ENCODE measurements around the gene HLA-DQA1.
"Not testable (repeated sequence)": the region's sequence is repeated elsewhere in the genome, so short reads cannot be mapped to it uniquely, and the experiment has no call there.

HLA-DQA1 gene

DNA sequence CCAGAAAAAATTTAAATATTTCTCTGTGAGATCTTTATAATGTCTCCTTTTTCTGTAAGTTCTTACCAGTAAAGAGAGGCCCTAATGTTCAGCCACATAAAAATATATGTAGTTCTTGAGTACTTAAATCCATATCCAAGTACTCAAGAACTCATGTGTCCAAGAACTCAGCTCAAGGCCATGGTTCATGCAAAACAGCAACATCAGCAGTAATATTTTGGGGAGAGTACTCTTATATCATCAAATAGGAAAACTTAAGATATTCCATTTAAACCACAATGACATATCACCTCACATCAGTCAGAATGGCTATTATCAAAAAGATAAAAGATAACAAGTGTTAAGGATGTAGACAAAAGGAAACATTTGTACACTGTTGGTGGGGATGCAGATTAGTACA lies 32.7 kb downstream of the HLA-DQA1 start:
- TF ChIP-seq, protein P1, sequence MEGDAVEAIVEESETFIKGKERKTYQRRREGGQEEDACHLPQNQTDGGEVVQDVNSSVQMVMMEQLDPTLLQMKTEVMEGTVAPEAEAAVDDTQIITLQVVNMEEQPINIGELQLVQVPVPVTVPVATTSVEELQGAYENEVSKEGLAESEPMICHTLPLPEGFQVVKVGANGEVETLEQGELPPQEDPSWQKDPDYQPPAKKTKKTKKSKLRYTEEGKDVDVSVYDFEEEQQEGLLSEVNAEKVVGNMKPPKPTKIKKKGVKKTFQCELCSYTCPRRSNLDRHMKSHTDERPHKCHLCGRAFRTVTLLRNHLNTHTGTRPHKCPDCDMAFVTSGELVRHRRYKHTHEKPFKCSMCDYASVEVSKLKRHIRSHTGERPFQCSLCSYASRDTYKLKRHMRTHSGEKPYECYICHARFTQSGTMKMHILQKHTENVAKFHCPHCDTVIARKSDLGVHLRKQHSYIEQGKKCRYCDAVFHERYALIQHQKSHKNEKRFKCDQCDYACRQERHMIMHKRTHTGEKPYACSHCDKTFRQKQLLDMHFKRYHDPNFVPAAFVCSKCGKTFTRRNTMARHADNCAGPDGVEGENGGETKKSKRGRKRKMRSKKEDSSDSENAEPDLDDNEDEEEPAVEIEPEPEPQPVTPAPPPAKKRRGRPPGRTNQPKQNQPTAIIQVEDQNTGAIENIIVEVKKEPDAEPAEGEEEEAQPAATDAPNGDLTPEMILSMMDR (IDR thresholded peaks at IDR 0.05; ENCODE audit: poor library complexity, severe bottlenecking): no peak
- ATAC-seq (ENCODE audit: low read depth) (no peak), DNase-seq (ENCODE audit: low spot score) (no peak)
- Histone ChIP-seq H3K9me3 (ENCODE audit: severe bottlenecking) (no peaks in the 10 kb centered on the region), H3K27ac (ENCODE audit: poor library complexity, severe bottlenecking) (no peak overlapping the region), H3K4me3 (ENCODE audit: severe bottlenecking) (no peak overlapping the region), H3K4me1 (ENCODE audit: insufficient read depth, poor library complexity, severe bottlenecking) (no peaks in the 10 kb centered on the region), H3K27me3 (ENCODE audit: insufficient read depth, poor library complexity, severe bottlenecking) (no peaks in the 10 kb centered on the region), H3K36me3 (ENCODE audit: low read depth) (no peaks in the 10 kb centered on the region)

DNA sequence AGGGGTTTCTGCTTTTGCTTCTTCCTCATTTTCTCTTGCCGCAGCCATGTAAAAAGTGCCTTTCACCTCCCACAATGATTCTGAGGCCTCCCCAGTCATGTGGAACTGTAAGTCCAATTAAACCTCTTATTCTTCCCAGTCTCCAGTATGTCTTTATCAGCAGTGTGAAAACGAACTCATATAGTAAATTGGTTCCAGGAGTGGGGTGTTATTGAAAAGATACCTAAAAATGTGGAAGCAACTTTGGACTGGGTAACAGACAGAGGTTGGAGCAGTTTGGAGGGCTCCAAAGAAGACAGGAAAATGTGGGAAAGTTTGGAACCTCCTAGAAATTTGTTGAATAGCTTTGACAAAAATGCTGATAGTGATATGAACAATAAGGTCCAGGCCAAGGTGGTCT lies 34.7 kb downstream of the HLA-DQA1 start:
- H3K36me3 ChIP-seq (ENCODE audit: low read depth); H3K27me3 ChIP-seq (ENCODE audit: insufficient read depth, poor library complexity, severe bottlenecking); H3K27ac ChIP-seq (ENCODE audit: poor library complexity, severe bottlenecking); H3K4me1 ChIP-seq (ENCODE audit: insufficient read depth, poor library complexity, severe bottlenecking); ATAC-seq (ENCODE audit: low read depth); H3K4me3 ChIP-seq (ENCODE audit: severe bottlenecking); DNase-seq (ENCODE audit: low spot score); H3K9me3 ChIP-seq (ENCODE audit: severe bottlenecking): not testable (repeated sequence)

DNA sequence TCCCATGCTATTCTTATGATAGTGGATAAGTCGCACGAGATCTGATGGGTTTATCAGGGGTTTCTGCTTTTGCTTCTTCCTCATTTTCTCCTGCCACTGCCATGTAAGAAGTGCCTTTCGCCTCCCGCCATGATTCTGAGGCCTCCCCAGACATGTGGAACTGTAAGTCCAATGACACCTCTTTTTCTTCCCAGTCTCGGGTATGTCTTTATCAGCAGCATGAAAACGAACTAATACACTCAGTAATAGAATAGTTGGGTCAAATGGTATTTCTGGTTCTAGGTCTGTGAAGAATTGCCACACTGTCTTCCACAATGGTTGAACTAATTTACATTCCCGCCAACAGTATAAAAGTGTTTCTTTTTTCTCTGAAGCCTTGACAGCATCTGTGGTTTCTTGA lies 36.9 kb downstream of the HLA-DQA1 start:
- not testable (repeated sequence) for H3K4me3 ChIP-seq (ENCODE audit: severe bottlenecking); ATAC-seq (ENCODE audit: low read depth); H3K36me3 ChIP-seq (ENCODE audit: low read depth); H3K4me1 ChIP-seq (ENCODE audit: insufficient read depth, poor library complexity, severe bottlenecking); H3K27me3 ChIP-seq (ENCODE audit: insufficient read depth, poor library complexity, severe bottlenecking); H3K27ac ChIP-seq (ENCODE audit: poor library complexity, severe bottlenecking); H3K9me3 ChIP-seq (ENCODE audit: severe bottlenecking); DNase-seq (ENCODE audit: low spot score)

DNA sequence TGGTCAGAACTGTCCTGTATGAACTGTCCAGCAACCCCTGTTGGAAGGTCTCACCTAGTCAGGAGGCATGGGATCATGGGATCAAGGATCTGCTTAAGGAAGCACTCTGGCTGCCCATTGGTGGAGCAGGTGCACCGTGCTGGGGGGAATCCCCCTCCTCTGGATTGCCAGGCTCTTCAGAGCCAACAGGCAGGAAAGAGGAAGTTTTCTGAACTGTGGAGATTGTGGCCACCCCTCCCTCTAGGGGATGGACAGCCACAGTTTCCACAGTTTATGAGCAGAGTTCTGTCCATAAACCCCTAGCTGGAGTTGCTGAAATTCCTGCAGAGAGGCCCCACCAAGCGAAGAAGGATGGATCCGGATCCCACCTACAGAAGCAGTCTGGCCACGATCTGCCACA lies 42.3 kb downstream of the HLA-DQA1 start:
- ATAC-seq (ENCODE audit: low read depth) (no peak), DNase-seq (ENCODE audit: low spot score) (no peak)
- H3K36me3 ChIP-seq (ENCODE audit: low read depth): no peaks in the 10 kb centered on the region
- no peaks in the 10 kb centered on the region for H3K4me1 ChIP-seq (ENCODE audit: insufficient read depth, poor library complexity, severe bottlenecking)
- no peak overlapping the region for H3K4me3 ChIP-seq (ENCODE audit: severe bottlenecking)
- peaks cover 3% of the 10 kb centered on the region for H3K27me3 ChIP-seq (ENCODE audit: insufficient read depth, poor library complexity, severe bottlenecking)
- TF ChIP-seq, protein P1 (IDR thresholded peaks at IDR 0.05; ENCODE audit: poor library complexity, severe bottlenecking): no peak
- H3K27ac ChIP-seq (ENCODE audit: poor library complexity, severe bottlenecking): no peak overlapping the region
- no peaks in the 10 kb centered on the region for H3K9me3 ChIP-seq (ENCODE audit: severe bottlenecking)

DNA sequence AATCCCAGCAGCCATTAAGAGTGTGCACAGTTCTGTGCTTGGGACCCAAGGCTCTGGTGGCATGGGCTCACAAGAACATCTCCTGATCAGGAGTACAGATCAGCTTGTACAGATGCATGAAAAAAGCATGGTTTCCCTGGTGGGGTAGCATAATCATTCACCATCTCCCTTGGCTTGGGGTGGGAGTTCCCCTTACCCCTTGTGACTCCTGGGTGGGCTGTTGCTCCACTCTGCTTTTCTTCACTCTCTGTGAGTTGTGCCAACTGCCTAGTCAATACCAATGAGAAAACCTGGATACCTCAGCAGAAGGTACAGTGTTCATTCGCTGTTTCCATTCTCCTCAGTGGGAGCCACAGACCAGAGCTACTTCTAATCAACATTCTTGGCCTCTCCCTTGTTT lies 42.8 kb downstream of the HLA-DQA1 start:
- TF ChIP-seq, protein P1 (IDR thresholded peaks at IDR 0.05; ENCODE audit: poor library complexity, severe bottlenecking): no peak
- ATAC-seq (ENCODE audit: low read depth): no peak
- Histone ChIP-seq H3K9me3 (ENCODE audit: severe bottlenecking) (no peaks in the 10 kb centered on the region), H3K36me3 (ENCODE audit: low read depth) (no peaks in the 10 kb centered on the region), H3K27me3 (ENCODE audit: insufficient read depth, poor library complexity, severe bottlenecking) (peaks cover 3% of the 10 kb centered on the region), H3K27ac (ENCODE audit: poor library complexity, severe bottlenecking) (no peak overlapping the region), H3K4me3 (ENCODE audit: severe bottlenecking) (no peak overlapping the region), H3K4me1 (ENCODE audit: insufficient read depth, poor library complexity, severe bottlenecking) (no peaks in the 10 kb centered on the region)
- DNase-seq (ENCODE audit: low spot score): no peak

DNA sequence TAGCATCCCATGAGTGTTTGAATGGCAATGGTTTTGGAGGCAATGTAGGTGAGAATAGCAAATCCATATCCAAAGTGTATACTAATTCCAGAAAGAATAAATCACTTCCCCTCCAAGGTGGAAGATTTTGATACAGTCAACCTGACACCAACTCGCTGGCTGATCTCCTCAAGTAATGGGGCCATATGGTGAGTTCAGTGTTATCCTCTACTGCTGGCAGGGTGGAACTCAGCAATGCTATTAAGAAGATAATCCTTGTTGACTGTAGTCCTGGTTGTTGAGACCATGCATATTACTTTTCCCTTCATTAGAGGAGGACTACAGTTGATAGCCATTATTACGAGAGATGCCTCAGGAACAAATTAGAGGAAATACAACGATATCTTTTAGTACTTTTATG lies 47.0 kb downstream of the HLA-DQA1 start:
- H3K27me3 ChIP-seq (ENCODE audit: insufficient read depth, poor library complexity, severe bottlenecking): peaks cover 3% of the 10 kb centered on the region
- H3K9me3 ChIP-seq (ENCODE audit: severe bottlenecking): no peaks in the 10 kb centered on the region
- H3K4me3 ChIP-seq (ENCODE audit: severe bottlenecking): no peak overlapping the region
- H3K27ac ChIP-seq (ENCODE audit: poor library complexity, severe bottlenecking): no peak overlapping the region
- no peaks in the 10 kb centered on the region for H3K4me1 ChIP-seq (ENCODE audit: insufficient read depth, poor library complexity, severe bottlenecking)
- TF ChIP-seq, protein P1 (IDR thresholded peaks at IDR 0.05; ENCODE audit: poor library complexity, severe bottlenecking): no peak
- ATAC-seq (ENCODE audit: low read depth) (no peak), DNase-seq (ENCODE audit: low spot score) (no peak)
- no peaks in the 10 kb centered on the region for H3K36me3 ChIP-seq (ENCODE audit: low read depth)
